ENCODE measurements around the gene SLCO1B3. TPM values are rescaled to one million over a fixed set of nuclear protein-coding genes. Genes with fewer than 3 reads are reported as not detected.

SLCO1B3 gene
- total RNA-seq, 1 donor from 2014 or later: not detected

DNA sequence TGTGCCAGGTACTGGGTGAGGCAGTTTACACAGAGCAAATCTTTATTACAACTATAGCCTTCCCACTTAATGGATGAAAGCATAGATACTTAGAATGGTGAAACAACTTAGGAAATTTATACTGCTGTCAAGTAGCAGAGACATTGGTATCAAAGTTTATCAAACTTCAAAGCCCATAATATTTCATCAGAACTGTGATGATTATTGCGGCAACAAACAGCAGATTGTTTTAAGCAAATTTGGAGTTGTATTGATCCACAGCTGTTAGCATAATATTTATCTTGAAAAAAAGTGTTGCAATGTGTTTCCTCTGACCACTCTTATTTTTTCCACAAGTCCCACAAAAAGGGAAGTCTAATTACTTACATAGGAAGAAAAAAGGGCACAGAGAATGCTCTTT is 2.0 kb upstream of the SLCO1B3 start:
- ChIA-PET POLR2A (no interaction called here), CTCF (no interaction called here)
- intact Hi-C loops (cut with micrococcal nuclease): no loop called here
- no peaks in the 10 kb centered on the region for H3K9me3 Mint-ChIP-seq
- no peak overlapping the region for H3K27ac Mint-ChIP-seq
- H3K36me3 Mint-ChIP-seq (ENCODE audit: low read depth): no peaks in the 10 kb centered on the region
- H3K27me3 Mint-ChIP-seq: no peaks in the 10 kb centered on the region
- DNase-seq (no peak), ATAC-seq (ENCODE audit: low read depth) (no peak)
- H3K4me1 Mint-ChIP-seq: no peaks in the 10 kb centered on the region
- no peak overlapping the region for H3K4me3 Mint-ChIP-seq
- no peak for TF ChIP-seq CTCF (IDR thresholded peaks at IDR 0.05)

DNA sequence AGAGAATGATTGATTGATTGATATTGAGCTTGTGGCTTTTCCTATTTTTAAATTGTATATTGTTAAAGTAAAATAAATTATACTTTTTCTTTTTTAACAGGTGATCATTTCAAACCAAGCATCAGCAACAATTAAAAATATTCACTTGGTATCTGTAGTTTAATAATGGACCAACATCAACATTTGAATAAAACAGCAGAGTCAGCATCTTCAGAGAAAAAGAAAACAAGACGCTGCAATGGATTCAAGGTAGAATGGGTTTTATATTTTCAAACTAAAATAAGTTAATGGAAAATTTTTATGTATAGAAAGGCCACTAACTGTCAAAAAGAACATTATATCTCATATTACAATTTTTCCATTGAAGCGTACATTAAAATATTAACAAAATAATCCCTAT is 5.1 kb downstream of the SLCO1B3 start:
- H3K4me3 Mint-ChIP-seq: no peak overlapping the region
- H3K9me3 Mint-ChIP-seq: peaks cover 7% of the 10 kb centered on the region
- H3K4me1 Mint-ChIP-seq: no peaks in the 10 kb centered on the region
- H3K27me3 Mint-ChIP-seq: no peaks in the 10 kb centered on the region
- H3K36me3 Mint-ChIP-seq (ENCODE audit: low read depth): no peaks in the 10 kb centered on the region
- POLR2A ChIA-PET: no interaction called here
- intact Hi-C loops (cut with micrococcal nuclease): no loop called here
- no peak overlapping the region for H3K27ac Mint-ChIP-seq
- CTCF ChIA-PET: no interaction called here
- DNase-seq (no peak), ATAC-seq (ENCODE audit: low read depth) (no peak)
- no peak for TF ChIP-seq CTCF (IDR thresholded peaks at IDR 0.05)

DNA sequence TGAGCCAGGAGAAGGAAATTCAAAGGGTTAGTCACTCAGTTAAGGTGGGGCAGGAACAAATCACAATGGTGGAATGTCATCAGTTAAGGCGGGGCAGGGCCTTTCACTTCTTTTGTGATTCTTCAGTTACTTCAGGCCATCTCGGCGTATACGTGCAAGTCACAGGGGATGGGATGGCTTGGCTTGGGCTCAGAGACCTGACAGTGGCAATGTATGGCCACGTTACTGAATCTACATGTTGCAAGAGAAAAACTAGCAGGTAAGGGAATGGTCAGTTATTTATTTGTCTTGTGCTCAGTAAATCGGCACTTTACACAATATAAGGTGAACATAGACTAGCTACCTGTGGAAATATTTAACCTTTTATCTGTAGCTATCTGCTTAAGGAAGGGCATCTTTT is 11.9 kb downstream of the SLCO1B3 start:
- Mint-ChIP-seq H3K4me3 (no peak overlapping the region), H3K9me3 (peaks cover 5% of the 10 kb centered on the region), H3K36me3 (ENCODE audit: low read depth) (no peaks in the 10 kb centered on the region), H3K27me3 (no peaks in the 10 kb centered on the region), H3K27ac (no peak overlapping the region), H3K4me1 (no peaks in the 10 kb centered on the region)
- DNase-seq (no peak), ATAC-seq (ENCODE audit: low read depth) (no peak)
- no peak for TF ChIP-seq CTCF (IDR thresholded peaks at IDR 0.05)
- intact Hi-C loops (cut with micrococcal nuclease): no loop called here
- POLR2A ChIA-PET: no interaction called here
- CTCF ChIA-PET: no interaction called here

DNA sequence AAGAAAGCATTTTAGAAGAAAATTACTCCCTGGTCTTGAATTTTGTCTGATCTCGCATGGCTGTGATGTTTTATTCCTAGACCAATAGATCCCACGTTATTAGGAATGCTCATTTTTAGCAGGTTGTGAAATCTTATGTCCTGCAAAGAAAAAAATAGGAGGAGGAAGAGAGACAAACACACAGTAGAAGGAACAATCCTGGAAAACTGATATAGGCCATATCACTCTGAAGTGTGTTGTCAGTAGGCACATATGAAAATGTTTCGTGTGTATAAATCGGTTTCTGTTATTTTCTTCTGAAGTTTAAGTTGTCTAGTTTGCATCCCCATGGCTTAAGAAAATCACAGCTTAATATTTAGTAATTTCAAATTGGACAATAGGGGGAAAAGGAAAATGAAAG is 12.4 kb downstream of the SLCO1B3 start:
- CTCF ChIA-PET: no interaction called here
- peaks cover 5% of the 10 kb centered on the region for H3K9me3 Mint-ChIP-seq
- no peak overlapping the region for H3K4me3 Mint-ChIP-seq
- POLR2A ChIA-PET: no interaction called here
- no peak for ATAC-seq (ENCODE audit: low read depth)
- no peaks in the 10 kb centered on the region for H3K27me3 Mint-ChIP-seq
- no peak for DNase-seq
- no peaks in the 10 kb centered on the region for H3K4me1 Mint-ChIP-seq
- H3K27ac Mint-ChIP-seq: no peak overlapping the region
- intact Hi-C loops (cut with micrococcal nuclease): no loop called here
- no peak for TF ChIP-seq CTCF (IDR thresholded peaks at IDR 0.05)
- H3K36me3 Mint-ChIP-seq (ENCODE audit: low read depth): no peaks in the 10 kb centered on the region

GRCh38 chr12:20829919-20830318 is 19.4 kb downstream of the SLCO1B3 start:
- ATAC-seq (ENCODE audit: low read depth): no peak
- intact Hi-C loops (cut with micrococcal nuclease): no loop called here
- CTCF ChIA-PET: no interaction called here

More at GRCh38 chr12:20829919-20830318, 19.4 kb downstream of the SLCO1B3 start:
- no peak for DNase-seq
- no peak overlapping the region for H3K4me3 Mint-ChIP-seq
- H3K27me3 Mint-ChIP-seq: no peaks in the 10 kb centered on the region
- no peak overlapping the region for H3K27ac Mint-ChIP-seq
- POLR2A ChIA-PET: no interaction called here
- H3K36me3 Mint-ChIP-seq (ENCODE audit: low read depth): no peaks in the 10 kb centered on the region
- peaks cover 3% of the 10 kb centered on the region for H3K9me3 Mint-ChIP-seq
- TF ChIP-seq CTCF (IDR thresholded peaks at IDR 0.05): no peak
- no peaks in the 10 kb centered on the region for H3K4me1 Mint-ChIP-seq

All from activated B cell treated with CpG ODN at 0.5 μM for 24 hours (primary cell).